Prostate gland (tissue), 2 donors: ENCODE data around the gene CCDC14. TPM values are rescaled to one million over a fixed set of nuclear protein-coding genes. Genes with fewer than 3 reads are reported as not detected.

Source experiments
- DNase-seq: peaks from one replicate; pipeline ENCODE4 v3.0.0-alpha.2; 2019; ENCODE audit warnings: low spot score
- H3K27ac ChIP-seq, 2 donors: fragments of 200-600 bp; sonication (generic); 2 replicates each; pipeline ENCODE4 v1.5.1; 2017 to 2019
- H3K27me3 ChIP-seq: fragments of 200-600 bp; sonication (generic); replicated peaks from 2 replicates; pipeline ENCODE4 v1.5.1; 2019; ENCODE audit not compliant: insufficient read depth
- H3K36me3 ChIP-seq, 2 donors: fragments of 200-600 bp; sonication (generic); 1 replicate in 1 of 2; 2 replicates in 1 of 2; pipeline versions ENCODE4 v1.5.1 to v1.8.1; 2017 to 2019
- H3K4me1 ChIP-seq: fragments of 200-600 bp; sonication (generic); replicated peaks from 2 replicates; pipeline ENCODE4 v1.5.1; 2019
- H3K4me3 ChIP-seq, 2 donors: fragments of 200-600 bp; sonication (generic); 2 replicates each; pipeline ENCODE4 v1.5.1; 2017 to 2019
- H3K9me3 ChIP-seq: fragments of 200-600 bp; sonication (generic); 2 replicates; pipeline ENCODE4 v1.5.1; 2017
- CTCF ChIP-seq, 4 experiments: fragments of 200-600 bp in 2 of 4; fragments of 450-650 bp in 2 of 4; sonication (generic) in 2 of 4; IDR thresholded peaks; 1 replicate in 3 of 4; 2 replicates in 1 of 4; pipeline ENCODE4 v1.5.1; 2016 to 2019; ENCODE audit warnings: antibody characterized with exemption in 4 of 4, mild to moderate bottlenecking in 2 of 4, moderate library complexity in 2 of 4
- POLR2A ChIP-seq: fragments of 450-650 bp; IDR thresholded peaks from one replicate; pipeline ENCODE4 v1.6.1; 2016; ENCODE audit warnings: antibody characterized with exemption, mild to moderate bottlenecking
- POLR2AphosphoS5 ChIP-seq: sonication (generic); formaldehyde crosslinking; IDR thresholded peaks from one replicate; pipeline ENCODE4 v1.6.1; 2017; ENCODE audit warnings: antibody characterized with exemption
- WGBS: methylation state at CpG from one replicate; pipeline ENCODE4 v1.1.5; 2018; 5-methylcytosine and 5-hydroxymethylcytosine counted together
- intact Hi-C: fragments of 100-400 bp; cut with DNase I; formaldehyde crosslinking; loops from one replicate; pipeline ENCODE4 v1.14.2; 2022
- total RNA-seq, 2 donors: library from RNA; depleted of rRNA; stranded (reverse); fragments of >200 nt; gene quantifications; one replicate each; pipeline ENCODE4 v1.1.0, GENCODE V29; 2016

CCDC14 gene
- total RNA-seq, 2 donors from 2014 or later = 19.0 to 44.9 TPM

GRCh38 chr3:123930445-123930844, 30.6 kb downstream of the CCDC14 start:
- no peak overlapping the region for H3K4me3 ChIP-seq
- intact Hi-C loops = no loop called here
- no peaks in the 10 kb centered on the region for H3K27me3 ChIP-seq
- TF ChIP-seq POLR2A = no peak
- no peak for TF ChIP-seq POLR2AphosphoS5
- no peak for TF ChIP-seq CTCF (IDR thresholded peaks at IDR 0.05)
- no peaks in the 10 kb centered on the region for H3K9me3 ChIP-seq
- H3K36me3 ChIP-seq = no peaks in the 10 kb centered on the region
- H3K27ac ChIP-seq = no peak overlapping the region
- no peak for DNase-seq
- H3K4me1 ChIP-seq = no peaks in the 10 kb centered on the region

DNA sequence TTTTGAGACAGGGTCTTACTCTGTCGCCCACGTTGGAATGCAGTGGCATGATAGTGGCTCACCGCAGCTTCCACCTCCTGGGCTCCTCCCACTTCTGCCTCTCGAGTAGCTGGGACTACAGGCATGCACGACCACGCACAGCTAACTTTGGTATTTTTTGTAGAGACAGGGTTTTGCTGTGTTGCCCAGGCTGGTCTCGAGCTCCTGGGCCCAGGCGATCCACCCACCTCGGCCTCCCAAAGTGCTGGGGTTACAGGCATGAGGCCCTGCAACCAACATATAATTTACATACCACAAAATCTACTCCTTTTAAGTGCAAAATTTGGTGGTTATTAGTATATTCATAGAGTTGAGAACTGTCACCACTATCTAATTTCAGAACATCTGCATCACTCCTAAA, 31.7 kb downstream of the CCDC14 start:
- no peaks in the 10 kb centered on the region for H3K36me3 ChIP-seq
- no peaks in the 10 kb centered on the region for H3K4me1 ChIP-seq
- no peaks in the 10 kb centered on the region for H3K9me3 ChIP-seq
- WGBS = 96% methylated on average over 9 of the region's 9 CpGs
- no peak overlapping the region for H3K27ac ChIP-seq
- no peak for TF ChIP-seq POLR2A
- no peak for TF ChIP-seq CTCF (IDR thresholded peaks at IDR 0.05)
- no peak for TF ChIP-seq POLR2AphosphoS5
- no peaks in the 10 kb centered on the region for H3K27me3 ChIP-seq
- intact Hi-C loops = no loop called here
- no peak overlapping the region for H3K4me3 ChIP-seq
- no peak for DNase-seq

- DNase-seq = no peak
- H3K4me1 ChIP-seq = no peaks in the 10 kb centered on the region
- no peak overlapping the region for H3K4me3 ChIP-seq
- intact Hi-C loops = no loop called here
- no peaks in the 10 kb centered on the region for H3K27me3 ChIP-seq
- TF ChIP-seq POLR2A (no peak), CTCF (IDR thresholded peaks at IDR 0.05) (no peak)
- no peaks in the 10 kb centered on the region for H3K9me3 ChIP-seq
- no peak overlapping the region for H3K27ac ChIP-seq
- H3K36me3 ChIP-seq = no peaks in the 10 kb centered on the region
Observed at GRCh38 chr3:123926396-123926795, 34.6 kb downstream of the CCDC14 start.

DNA sequence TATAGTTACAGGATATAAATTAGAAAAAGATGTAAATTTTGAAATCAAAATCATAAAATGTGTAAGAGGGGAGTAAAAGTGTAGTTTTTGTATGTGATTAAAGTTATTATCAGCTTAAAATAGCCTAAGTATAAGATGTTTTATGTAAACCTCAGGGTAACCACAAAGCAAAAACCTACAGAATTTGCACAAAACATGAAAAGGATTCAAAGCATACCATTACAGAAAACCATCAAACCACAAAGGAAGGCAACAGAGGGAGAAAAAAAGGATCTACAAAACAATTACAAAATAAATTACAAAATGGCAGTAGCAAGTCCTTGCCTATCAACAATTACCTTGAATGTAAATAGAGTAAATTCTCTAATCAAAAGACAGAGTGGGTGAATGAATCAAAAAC, 40.2 kb downstream of the CCDC14 start:
- intact Hi-C loops = no loop called here
- no peak for DNase-seq
- Histone ChIP-seq H3K27ac (no peak overlapping the region), H3K4me3 (no peak overlapping the region), H3K27me3 (no peaks in the 10 kb centered on the region), H3K36me3 (no peaks in the 10 kb centered on the region), H3K4me1 (no peaks in the 10 kb centered on the region), H3K9me3 (no peaks in the 10 kb centered on the region)
- TF ChIP-seq POLR2A = no peak
- TF ChIP-seq POLR2AphosphoS5 = no peak
- TF ChIP-seq CTCF (IDR thresholded peaks at IDR 0.05) = no peak

GRCh38 chr3:123920383-123920782, 40.6 kb downstream of the CCDC14 start:
- no peaks in the 10 kb centered on the region for H3K27me3 ChIP-seq
- no peaks in the 10 kb centered on the region for H3K36me3 ChIP-seq
- DNase-seq = no peak
- WGBS = 100% methylated on average over 1 of the region's 1 CpG
- no peak for TF ChIP-seq POLR2AphosphoS5
- H3K4me1 ChIP-seq = no peaks in the 10 kb centered on the region
- H3K9me3 ChIP-seq = no peaks in the 10 kb centered on the region
- H3K27ac ChIP-seq = no peak overlapping the region
- intact Hi-C loops = no loop called here
- H3K4me3 ChIP-seq = no peak overlapping the region

- H3K9me3 ChIP-seq = no peaks in the 10 kb centered on the region
- TF ChIP-seq POLR2A = no peak
- no peak for TF ChIP-seq CTCF (IDR thresholded peaks at IDR 0.05)
- TF ChIP-seq POLR2AphosphoS5 = no peak
- H3K4me1 ChIP-seq = no peaks in the 10 kb centered on the region
- no peaks in the 10 kb centered on the region for H3K36me3 ChIP-seq
- H3K4me3 ChIP-seq = no peak overlapping the region
- no peak for DNase-seq
- H3K27ac ChIP-seq = no peak overlapping the region
- intact Hi-C loops = no loop called here
- no peaks in the 10 kb centered on the region for H3K27me3 ChIP-seq
- whole genome bisulfite sequencing = 98% methylated on average over 3 of the region's 3 CpGs
Observed at GRCh38 chr3:123919353-123919752, 41.7 kb downstream of the CCDC14 start.
